HCT116 (cell line): ENCODE results near the gene LYSMD3. TPM values are rescaled to one million over a fixed set of nuclear protein-coding genes. Genes with fewer than 3 reads are reported as not detected.

Experiments used
- ATAC-seq: fragments of 200-7000 bp; cut with Tn5 transposase; 2 replicates; pipeline ENCODE4 v1.9.1; 2020; ENCODE audit warnings: mild to moderate bottlenecking, moderate library complexity
- BruUV-seq: library from RNA; stranded (reverse); fragments of 400-500 nt; replicated peaks from 2 replicates; lab custom pipeline; 2021; lab: Mats Ljungman, UMichigan
- CTCF ChIA-PET: fragments of 300-600 bp; sonication (Branson Sonifier 250); formaldehyde crosslinking; loops from one replicate; lab custom pipeline; 2021; ENCODE audit warnings: antibody characterized with exemption; lab: Charles Lee
- POLR2A ChIA-PET: fragments of 300-600, 350-600 bp; sonication (Branson Sonifier 250); formaldehyde crosslinking; loops from one replicate; lab custom pipeline; 2021; ENCODE audit warnings: antibody characterized with exemption; lab: Charles Lee
- RAD21 ChIA-PET, 2 experiments: fragments of 300-600 bp; sonication (Branson Sonifier 250); formaldehyde crosslinking; loops; one replicate each; lab custom pipeline; 2023; ENCODE audit warnings: low total read pairs in 2 of 2; ENCODE audit not compliant: uncharacterized antibody in 2 of 2, unreplicated experiment in 2 of 2, low non-redundant PET in 1 of 2; lab: Charles Lee
- DNase-seq: peaks from one replicate; pipeline ENCODE4 v3.0.0-alpha.2; 2010; ENCODE audit warnings: low read depth, low spot score
- H2AFZ ChIP-seq: fragments of 200-600 bp; shearing (Covaris generic), sonication (generic); 2 replicates; pipeline ENCODE4 v1.6.1; 2017; ENCODE audit warnings: low read depth, mixed run types, mixed read lengths, antibody characterized with exemption, low read length; ENCODE audit not compliant: poor library complexity, severe bottlenecking
- H3K27ac ChIP-seq: 2 replicates; pipeline ENCODE4 v1.5.1; 2012; ENCODE audit warnings: low read depth, low read length
- H3K27me3 ChIP-seq: fragments of 200-600 bp; sonication (generic); 2 replicates; pipeline ENCODE4 v1.6.1; 2016; ENCODE audit warnings: mixed run types, low read length, mixed read lengths; ENCODE audit not compliant: insufficient read depth
- H3K36me3 ChIP-seq, 2 experiments: fragments of 200-500 bp in 1 of 2; fragments of 200-600 bp in 1 of 2; sonication (Bioruptor generic) in 1 of 2; sonication (generic) in 1 of 2; 2 replicates each; pipeline versions ENCODE4 v1.5.1 to v1.6.1; 2014 to 2016; ENCODE audit warnings: low read length in 2 of 2, inconsistent platforms in 1 of 2, mixed read lengths in 1 of 2, mixed run types in 1 of 2; ENCODE audit not compliant: insufficient read depth in 2 of 2, control insufficient read depth in 1 of 2
- H3K4me1 ChIP-seq, 2 experiments: fragments of 200-600 bp in 1 of 2; sonication (generic) in 1 of 2; 2 replicates each; pipeline versions ENCODE4 v1.5.1 to v1.6.1; 2012 to 2017; ENCODE audit warnings: low read length in 2 of 2, inconsistent platforms in 1 of 2, mild to moderate bottlenecking in 1 of 2, mixed read lengths in 1 of 2, mixed run types in 1 of 2, moderate library complexity in 1 of 2; ENCODE audit not compliant: insufficient read depth in 2 of 2, control insufficient read depth in 1 of 2
- H3K4me2 ChIP-seq: fragments of 200-600 bp; sonication (generic); 2 replicates; pipeline ENCODE4 v1.6.1; 2017; ENCODE audit warnings: mixed run types, low read length, mixed read lengths
- H3K4me3 ChIP-seq, 2 experiments: fragments of 200-600 bp in 1 of 2; sonication (generic) in 1 of 2; replicated peaks in 1 of 2; 2 replicates each; pipeline ENCODE4 v1.5.1; 2011 to 2016; ENCODE audit warnings: low read length in 2 of 2, control low read depth in 1 of 2, low read depth in 1 of 2, mild to moderate bottlenecking in 1 of 2, mixed read lengths in 1 of 2, mixed run types in 1 of 2
- H3K79me2 ChIP-seq: fragments of 200-600 bp; sonication (generic); 2 replicates; pipeline ENCODE4 v1.6.1; 2017; ENCODE audit warnings: mild to moderate bottlenecking, mixed run types, low read length, moderate library complexity, mixed read lengths; ENCODE audit not compliant: insufficient read depth
- H3K9ac ChIP-seq: fragments of 200-600 bp; sonication (generic); 2 replicates; pipeline ENCODE4 v1.6.1; 2016; ENCODE audit warnings: low read length, mixed read lengths
- H3K9me2 ChIP-seq: fragments of 200-600 bp; sonication (generic), shearing (Covaris generic); 2 replicates; pipeline ENCODE4 v1.6.1; 2017; ENCODE audit warnings: mixed run types, mild to moderate bottlenecking, moderate library complexity; ENCODE audit not compliant: insufficient read depth
- H3K9me3 ChIP-seq, 2 experiments: fragments of 200-500 bp in 1 of 2; fragments of 200-600 bp in 1 of 2; sonication (Bioruptor generic) in 1 of 2; sonication (generic) in 1 of 2; 2 replicates each; pipeline ENCODE4 v1.6.1; 2014 to 2017; ENCODE audit warnings: low read length in 2 of 2, mixed read lengths in 2 of 2, inconsistent platforms in 1 of 2, low read depth in 1 of 2, mild to moderate bottlenecking in 1 of 2, mixed run types in 1 of 2, moderate library complexity in 1 of 2; ENCODE audit not compliant: control insufficient read depth in 1 of 2, insufficient read depth in 1 of 2
- H4K20me1 ChIP-seq: fragments of 200-600 bp; sonication (generic), shearing (Covaris generic); 2 replicates; pipeline ENCODE4 v1.6.1; 2017; ENCODE audit warnings: mixed run types, mild to moderate bottlenecking, moderate library complexity; ENCODE audit not compliant: insufficient read depth
- CBX3 ChIP-seq: IDR thresholded peaks from 2 replicates; pipeline ENCODE4 v1.6.1; 2012; ENCODE audit warnings: low read depth
- CEBPB ChIP-seq: IDR thresholded peaks from 2 replicates; pipeline ENCODE4 v1.6.1; 2012; ENCODE audit warnings: low read depth
- CTCF ChIP-seq, 3 experiments: fragments of 200-600 bp in 1 of 3; sonication (generic) in 1 of 3; IDR thresholded peaks in 2 of 3; conservative IDR thresholded peaks in 1 of 3; 2 replicates each; pipeline ENCODE4 v1.5.1; 2012 to 2017; ENCODE audit warnings: low read depth in 2 of 3, low read length in 2 of 3, antibody characterized with exemption in 1 of 3, borderline replicate concordance in 1 of 3, control low read depth in 1 of 3, mild to moderate bottlenecking in 1 of 3, mixed read lengths in 1 of 3, mixed run types in 1 of 3, moderate library complexity in 1 of 3; ENCODE audit not compliant: insufficient read depth in 1 of 3
- ELF1 ChIP-seq: IDR thresholded peaks from 2 replicates; pipeline ENCODE4 v1.6.1; 2012; ENCODE audit warnings: low read depth, borderline replicate concordance
- FOSL1 ChIP-seq: IDR thresholded peaks from 2 replicates; pipeline ENCODE4 v1.6.1; 2012; ENCODE audit warnings: low read depth
- MAX ChIP-seq: IDR thresholded peaks from 2 replicates; pipeline ENCODE4 v1.6.1; 2012
- POLR2A ChIP-seq: IDR thresholded peaks from 2 replicates; pipeline ENCODE4 v1.7.0; 2011; ENCODE audit warnings: borderline replicate concordance; ENCODE audit not compliant: insufficient read depth, insufficient read length; ENCODE audit errors: extremely low read depth
- POLR2AphosphoS5 ChIP-seq: IDR thresholded peaks from 2 replicates; pipeline ENCODE4 v1.6.1; 2011; ENCODE audit warnings: mild to moderate bottlenecking, low read depth, low read length, moderate library complexity
- SIN3A ChIP-seq: IDR thresholded peaks from 2 replicates; pipeline ENCODE4 v1.6.1; 2012; ENCODE audit warnings: low read depth
- SP1 ChIP-seq: IDR thresholded peaks from 2 replicates; pipeline ENCODE4 v1.6.1; 2012; ENCODE audit warnings: low read depth
- TCF7L2 ChIP-seq: IDR thresholded peaks from 2 replicates; pipeline ENCODE4 v1.7.0; 2011; ENCODE audit warnings: borderline replicate concordance, inconsistent platforms; ENCODE audit not compliant: insufficient read depth, insufficient read length; ENCODE audit errors: extremely low read depth
- ZNF274 ChIP-seq: fragments of 200-500 bp; sonication (Bioruptor generic); IDR thresholded peaks from 2 replicates; pipeline ENCODE4 v1.6.1; 2014; ENCODE audit warnings: mild to moderate bottlenecking, low read depth, low read length, inconsistent platforms
- intact Hi-C: fragments of 100-400 bp; cut with micrococcal nuclease; formaldehyde crosslinking; loops from 2 replicates; pipeline ENCODE4 v1.10.0; 2022
- total RNA-seq: library from RNA; stranded (reverse); gene quantifications from one replicate; pipeline ENCODE4 v1.2.1, GENCODE V29; 2021; ENCODE audit not compliant: unreplicated experiment
- TF ChIP-seq, protein P1 (sequence below): IDR thresholded peaks from 2 replicates; pipeline ENCODE4 v1.6.1; 2012; ENCODE audit warnings: low read depth

Gene LYSMD3
- total RNA-seq, 1 experiment from 2014 or later, result 18.0 TPM

GRCh38 chr5:90569084-90569483 lies 39.7 kb upstream of the LYSMD3 start:
- Histone ChIP-seq H4K20me1 (no peaks in the 10 kb centered on the region), H3K79me2 (no peaks in the 10 kb centered on the region), H2AFZ (no peak overlapping the region), H3K36me3 (no peaks in the 10 kb centered on the region), H3K4me2 (no peak overlapping the region)
- RAD21 ChIA-PET, result no interaction called here
- TF ChIP-seq SIN3A (no peak), CEBPB (no peak), TCF7L2 (no peak), MAX (no peak), ZNF274 (no peak), CTCF (IDR thresholded peaks at IDR 0.05 in 2 of 3, conservative IDR thresholded peaks at IDR 0.05 in 1 of 3; ENCODE audit: borderline replicate concordance in 1 of 3, insufficient read depth in 1 of 3, low read depth in 2 of 3, low read length in 2 of 3) (no peak), SP1 (no peak), CBX3 (no peak), ELF1 (no peak), FOSL1 (no peak), POLR2A (no peak), POLR2AphosphoS5 (no peak)
- TF ChIP-seq, protein P1, sequence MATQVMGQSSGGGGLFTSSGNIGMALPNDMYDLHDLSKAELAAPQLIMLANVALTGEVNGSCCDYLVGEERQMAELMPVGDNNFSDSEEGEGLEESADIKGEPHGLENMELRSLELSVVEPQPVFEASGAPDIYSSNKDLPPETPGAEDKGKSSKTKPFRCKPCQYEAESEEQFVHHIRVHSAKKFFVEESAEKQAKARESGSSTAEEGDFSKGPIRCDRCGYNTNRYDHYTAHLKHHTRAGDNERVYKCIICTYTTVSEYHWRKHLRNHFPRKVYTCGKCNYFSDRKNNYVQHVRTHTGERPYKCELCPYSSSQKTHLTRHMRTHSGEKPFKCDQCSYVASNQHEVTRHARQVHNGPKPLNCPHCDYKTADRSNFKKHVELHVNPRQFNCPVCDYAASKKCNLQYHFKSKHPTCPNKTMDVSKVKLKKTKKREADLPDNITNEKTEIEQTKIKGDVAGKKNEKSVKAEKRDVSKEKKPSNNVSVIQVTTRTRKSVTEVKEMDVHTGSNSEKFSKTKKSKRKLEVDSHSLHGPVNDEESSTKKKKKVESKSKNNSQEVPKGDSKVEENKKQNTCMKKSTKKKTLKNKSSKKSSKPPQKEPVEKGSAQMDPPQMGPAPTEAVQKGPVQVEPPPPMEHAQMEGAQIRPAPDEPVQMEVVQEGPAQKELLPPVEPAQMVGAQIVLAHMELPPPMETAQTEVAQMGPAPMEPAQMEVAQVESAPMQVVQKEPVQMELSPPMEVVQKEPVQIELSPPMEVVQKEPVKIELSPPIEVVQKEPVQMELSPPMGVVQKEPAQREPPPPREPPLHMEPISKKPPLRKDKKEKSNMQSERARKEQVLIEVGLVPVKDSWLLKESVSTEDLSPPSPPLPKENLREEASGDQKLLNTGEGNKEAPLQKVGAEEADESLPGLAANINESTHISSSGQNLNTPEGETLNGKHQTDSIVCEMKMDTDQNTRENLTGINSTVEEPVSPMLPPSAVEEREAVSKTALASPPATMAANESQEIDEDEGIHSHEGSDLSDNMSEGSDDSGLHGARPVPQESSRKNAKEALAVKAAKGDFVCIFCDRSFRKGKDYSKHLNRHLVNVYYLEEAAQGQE, result no peak
- TF ChIP-seq, all 23 proteins: peak for 0
- DNase-seq, result no peak
- H3K27me3 ChIP-seq, result no peaks in the 10 kb centered on the region
- H3K4me1 ChIP-seq, result no peaks in the 10 kb centered on the region
- H3K9me3 ChIP-seq, result no peaks in the 10 kb centered on the region
- ChIA-PET POLR2A (no interaction called here), CTCF (no interaction called here)
- H3K9ac ChIP-seq, result no peak overlapping the region
- H3K9me2 ChIP-seq, result no peaks in the 10 kb centered on the region
- intact Hi-C loops, result no loop called here
- BruUV-seq, result no TSS peak
- no peak overlapping the region for H3K27ac ChIP-seq
- H3K4me3 ChIP-seq, result no peak overlapping the region
- no peak for ATAC-seq
